HEK293T (cell line): ENCODE data around the gene STAB2.

Experiments
- BHLHE40 ChIP-seq: fragments of 450-650 bp; IDR thresholded peaks from 2 replicates; pipeline ENCODE4 v1.6.1; 2016; ENCODE audit warnings: mild to moderate bottlenecking, moderate library complexity, borderline replicate concordance
- ELF4 ChIP-seq: fragments of 450-650 bp; IDR thresholded peaks from 2 replicates; pipeline ENCODE4 v1.6.1; 2017; ENCODE audit warnings: antibody characterized with exemption
- FOXK2 ChIP-seq: fragments of 450-650 bp; IDR thresholded peaks from 2 replicates; pipeline ENCODE4 v1.6.1; 2016; ENCODE audit warnings: mild to moderate bottlenecking
- FOXM1 ChIP-seq: fragments of 450-650 bp; IDR thresholded peaks from 2 replicates; pipeline ENCODE4 v1.6.1; 2017; ENCODE audit warnings: mild to moderate bottlenecking, borderline replicate concordance
- HDGF ChIP-seq: fragments of 450-650 bp; IDR thresholded peaks from 2 replicates; pipeline ENCODE4 v1.6.1; 2017; ENCODE audit warnings: antibody characterized with exemption, borderline replicate concordance
- L3MBTL2 ChIP-seq: fragments of 450-650 bp; conservative IDR thresholded peaks from 2 replicates; pipeline ENCODE4 v1.6.1; 2016; ENCODE audit warnings: mild to moderate bottlenecking
- LEF1 ChIP-seq: fragments of 450-650 bp; IDR thresholded peaks from 2 replicates; pipeline ENCODE4 v1.6.1; 2017; ENCODE audit warnings: mild to moderate bottlenecking, borderline replicate concordance
- SUZ12 ChIP-seq: fragments of 450-650 bp; IDR thresholded peaks from 2 replicates; pipeline ENCODE4 v1.6.1; 2016; ENCODE audit warnings: mild to moderate bottlenecking
- ZNF384 ChIP-seq: fragments of 450-650 bp; IDR thresholded peaks from 2 replicates; pipeline ENCODE4 v1.6.1; 2016
- TF ChIP-seq, protein P1 (sequence below): fragments of 450-650 bp; IDR thresholded peaks from 2 replicates; pipeline ENCODE4 v1.6.1; 2016

DNA sequence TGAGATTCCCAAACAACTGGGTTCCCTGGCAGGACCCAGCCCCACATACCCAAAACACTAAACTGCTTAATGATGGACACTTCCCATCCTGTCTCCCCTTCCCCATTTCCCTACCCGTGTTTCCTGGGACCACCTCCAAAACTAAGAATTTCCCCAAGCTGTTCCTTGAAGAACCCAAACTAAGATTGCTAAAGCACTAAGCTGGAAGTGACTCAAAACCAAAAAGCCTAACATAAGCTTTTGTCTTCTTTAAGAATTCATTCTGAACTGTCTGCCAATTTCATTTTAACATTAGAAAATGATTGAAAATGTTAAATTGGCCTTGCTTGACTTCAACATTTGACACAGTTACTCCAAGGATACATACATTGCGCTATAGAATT, 29.5 kb upstream of the STAB2 start:
- no peak for TF ChIP-seq BHLHE40
- no peak for TF ChIP-seq L3MBTL2
- TF ChIP-seq FOXK2: no peak
- TF ChIP-seq ZNF384: no peak
- TF ChIP-seq SUZ12: no peak
- no peak for TF ChIP-seq HDGF
- no peak for TF ChIP-seq FOXM1
- no peak for TF ChIP-seq ELF4
- TF ChIP-seq, protein P1, sequence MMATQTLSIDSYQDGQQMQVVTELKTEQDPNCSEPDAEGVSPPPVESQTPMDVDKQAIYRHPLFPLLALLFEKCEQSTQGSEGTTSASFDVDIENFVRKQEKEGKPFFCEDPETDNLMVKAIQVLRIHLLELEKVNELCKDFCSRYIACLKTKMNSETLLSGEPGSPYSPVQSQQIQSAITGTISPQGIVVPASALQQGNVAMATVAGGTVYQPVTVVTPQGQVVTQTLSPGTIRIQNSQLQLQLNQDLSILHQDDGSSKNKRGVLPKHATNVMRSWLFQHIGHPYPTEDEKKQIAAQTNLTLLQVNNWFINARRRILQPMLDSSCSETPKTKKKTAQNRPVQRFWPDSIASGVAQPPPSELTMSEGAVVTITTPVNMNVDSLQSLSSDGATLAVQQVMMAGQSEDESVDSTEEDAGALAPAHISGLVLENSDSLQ: no peak
- TF ChIP-seq LEF1: no peak
